T47D (cell line): ENCODE data around the gene HYKK.
"Not testable (repeated sequence)": the region's sequence is repeated elsewhere in the genome, so short reads cannot be mapped to it uniquely, and the experiment has no call there.

Experiments used
- DNase-seq, 2 experiments: peaks; one replicate each; pipeline versions ENCODE4 v3.0.0 to v3.0.0-alpha.2; 2011 to 2012; ENCODE audit warnings: low read depth in 1 of 2, low spot score in 1 of 2
- JUND ChIP-seq: IDR thresholded peaks from 2 replicates; pipeline ENCODE4 v1.6.1; 2012; ENCODE audit warnings: low read depth
- in situ Hi-C: cut with HindIII; loops from 2 replicates; pipeline ENCODE4 v1.10.0; 2016; ENCODE audit warnings: low sequenced_read_pairs, low pct_unique_long_range_greater_than_20kb

HYKK gene

DNA sequence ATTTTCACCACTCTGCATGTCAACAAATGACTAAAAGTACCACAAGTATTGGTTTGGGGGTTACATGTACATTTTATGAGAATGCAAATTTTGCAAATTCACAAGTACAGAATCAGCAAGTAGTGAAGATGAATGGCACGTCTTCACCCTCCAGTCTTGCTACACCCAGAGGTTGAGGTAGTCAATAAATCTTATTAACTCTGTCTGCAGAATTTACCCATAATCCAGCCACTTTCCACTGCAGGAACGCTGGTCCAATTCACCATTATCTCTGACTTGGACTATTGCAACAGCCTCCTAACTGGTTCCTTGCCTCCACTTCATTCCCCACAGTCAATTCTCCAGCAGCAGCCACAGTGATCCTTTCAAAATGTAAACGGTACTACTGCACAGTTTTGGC, 43.4 kb downstream of the HYKK start:
- no peak for TF ChIP-seq JUND
- DNase-seq = no peak
- in situ Hi-C loops = no loop called here

DNA sequence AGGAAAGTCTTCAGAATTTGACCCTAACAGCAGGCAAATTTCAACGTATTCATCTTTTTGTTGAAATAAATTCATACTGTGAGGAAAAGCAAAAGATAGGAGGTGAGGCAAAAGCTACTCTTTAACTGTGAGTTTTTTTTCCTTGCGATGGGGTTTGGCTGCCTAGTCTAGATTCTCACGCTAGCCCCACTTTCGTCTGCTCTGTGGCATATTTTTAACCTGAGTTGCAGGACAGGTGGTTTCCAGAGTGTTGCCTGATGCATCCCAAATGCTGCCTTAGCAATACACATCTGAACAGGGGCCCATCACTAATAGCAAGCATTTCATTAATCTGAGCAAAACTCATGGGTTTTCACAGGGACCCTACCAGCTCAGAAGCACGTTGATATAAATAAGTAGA, 44.5 kb downstream of the HYKK start:
- in situ Hi-C loops = no loop called here
- no peak for DNase-seq
- no peak for TF ChIP-seq JUND

DNA sequence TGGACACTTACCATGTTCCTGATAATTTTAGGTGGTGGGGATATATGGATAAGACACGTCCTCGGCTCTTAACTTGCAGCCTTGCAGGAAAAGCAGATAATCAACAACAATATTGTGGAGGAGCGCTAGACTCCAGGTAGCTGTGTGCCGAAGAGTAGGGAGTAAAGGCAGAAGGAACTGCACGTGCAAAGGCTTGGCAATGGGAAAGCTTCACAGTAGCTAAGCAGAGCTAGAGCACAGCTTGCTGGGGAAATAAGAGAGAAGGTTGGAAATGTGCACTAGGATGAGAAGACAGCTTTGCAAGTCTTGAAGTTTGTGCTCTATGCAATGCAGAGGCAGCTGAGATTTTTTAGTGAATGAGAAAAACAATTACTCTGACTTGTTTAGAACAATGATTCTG, 45.2 kb downstream of the HYKK start:
- no peak for TF ChIP-seq JUND
- peak in 1 of 2 experiments; percentile 18 for DNase-seq
- in situ Hi-C loops = no loop called here

DNA sequence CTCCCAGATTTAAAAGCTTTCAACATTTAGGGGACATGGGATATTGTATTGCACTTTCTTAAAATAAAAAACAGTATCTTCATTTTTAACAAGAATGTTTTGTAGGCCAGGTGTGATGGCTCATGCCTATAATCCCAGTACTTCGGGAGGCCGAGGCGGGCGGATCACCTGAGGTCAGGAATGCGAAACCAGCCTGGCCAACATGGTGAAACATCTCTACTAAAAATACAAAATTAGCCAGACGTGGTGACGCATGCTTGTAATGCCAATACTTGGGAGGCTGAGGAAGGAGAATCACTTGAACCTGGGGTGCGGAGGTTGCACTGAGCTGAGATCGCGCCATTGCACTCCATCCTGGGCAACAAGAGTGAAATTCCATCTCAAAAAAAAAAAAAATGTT, 52.8 kb downstream of the HYKK start:
- in situ Hi-C loops, DNase-seq: not testable (repeated sequence)

DNA sequence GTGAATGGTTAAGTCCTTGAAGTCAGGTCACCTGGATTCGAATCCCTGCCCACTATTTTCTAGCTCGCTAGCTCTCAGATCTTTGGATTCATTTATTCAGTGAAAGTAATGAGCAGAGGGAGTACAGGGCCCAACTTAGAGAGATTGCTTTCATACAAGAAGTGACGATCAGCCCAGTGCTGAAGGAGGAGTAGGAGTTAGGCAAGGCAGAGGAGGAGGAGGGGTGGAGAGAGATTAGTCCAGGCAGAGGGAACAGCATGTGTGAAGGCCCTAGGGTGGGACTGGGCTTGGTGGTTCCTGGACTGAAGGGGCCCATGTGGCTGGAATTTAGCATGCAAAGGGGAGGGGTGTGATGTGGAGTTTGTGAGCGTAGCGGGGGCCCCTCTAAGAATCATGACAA, 54.1 kb downstream of the HYKK start:
- DNase-seq = no peak
- in situ Hi-C loops = no loop called here
- TF ChIP-seq JUND = no peak

DNA sequence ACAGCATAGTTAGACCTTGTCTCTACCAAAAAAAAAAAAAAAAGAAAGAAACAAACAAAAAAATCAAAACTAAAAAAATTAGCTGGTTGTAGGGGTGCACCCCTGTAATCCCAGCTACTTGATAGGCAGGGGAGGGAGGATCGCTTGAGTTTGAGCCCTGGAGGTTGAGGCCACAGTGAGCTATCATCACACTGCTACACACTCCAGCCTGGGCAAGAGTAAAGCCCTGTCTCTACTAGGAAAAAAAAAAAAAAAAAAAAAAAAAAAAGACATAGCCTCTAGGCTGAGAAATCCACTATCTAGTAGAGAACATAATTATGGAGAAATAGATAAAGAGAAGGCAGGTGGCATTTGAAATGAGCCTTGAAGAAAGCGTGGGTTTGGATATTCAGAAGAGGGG, 55.7 kb downstream of the HYKK start:
- no peak for TF ChIP-seq JUND
- no peak for DNase-seq
- in situ Hi-C loops = no loop called here

DNA sequence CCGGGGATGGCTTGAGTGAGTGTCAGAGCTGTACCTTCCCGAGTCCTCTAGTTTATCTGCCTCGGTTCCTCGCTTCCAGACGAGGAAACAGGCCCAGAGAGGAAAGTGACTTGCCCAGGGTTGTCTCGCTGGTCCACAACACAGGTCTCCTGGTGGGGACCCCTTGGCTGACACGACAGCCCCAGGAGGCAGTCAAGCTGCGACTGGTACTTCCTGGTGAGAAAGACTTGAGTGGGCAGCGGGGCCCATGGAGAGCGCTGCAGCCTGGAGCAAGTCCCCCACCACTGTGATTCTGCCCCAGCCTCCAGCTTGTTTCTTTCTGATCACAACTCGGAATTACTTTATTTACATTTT, 57.3 kb downstream of the HYKK start:
- in situ Hi-C loops = no loop called here
- no peak for DNase-seq
- no peak for TF ChIP-seq JUND

DNA sequence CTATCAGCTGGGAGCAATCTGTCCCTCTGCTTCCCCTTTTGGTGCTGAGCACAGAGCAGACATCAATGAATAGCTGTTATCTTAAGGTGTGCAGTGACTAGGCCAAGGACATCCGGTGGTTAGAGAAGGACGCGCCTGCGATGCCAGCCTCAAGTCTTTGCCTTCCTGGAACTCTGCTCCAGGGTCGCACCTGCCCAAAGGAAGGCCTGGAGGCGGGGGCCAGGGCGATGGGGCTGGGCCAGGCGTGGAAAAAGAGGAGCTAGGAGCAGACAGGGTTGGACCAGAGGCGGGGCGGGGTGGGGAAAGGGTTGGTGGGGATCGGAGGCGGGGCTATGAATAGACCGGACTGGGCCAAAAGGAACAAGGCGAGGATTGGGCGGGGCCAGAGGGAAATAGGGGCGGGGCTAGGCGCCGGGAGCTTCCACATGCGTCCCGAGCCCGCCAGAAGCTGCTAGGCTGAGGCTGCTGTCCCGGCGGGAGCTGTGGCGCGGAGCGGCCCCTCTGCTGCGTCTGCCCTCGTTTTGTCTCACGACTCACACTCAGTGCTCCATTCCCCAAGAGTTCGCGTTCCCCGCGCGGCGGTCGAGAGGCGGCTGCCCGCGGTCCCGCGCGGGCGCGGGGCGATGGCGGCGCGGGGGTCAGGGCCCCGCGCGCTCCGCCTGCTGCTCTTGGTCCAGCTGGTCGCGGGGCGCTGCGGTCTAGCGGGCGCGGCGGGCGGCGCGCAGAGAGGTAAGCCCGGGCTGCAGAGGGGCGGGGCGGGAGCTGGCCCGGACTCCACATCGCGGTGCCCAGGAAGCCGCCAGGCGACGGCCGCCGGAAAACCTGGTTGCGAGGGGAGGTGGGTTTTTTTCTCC, 57.9 kb downstream of the HYKK start, which contains the start of gene CHRNA5:
TSS of gene CHRNA5 (plus strand) at position 424 of the 854 bp plus-strand sequence. CDS start at position 624, 200 bp downstream.
- in situ Hi-C loops = no loop called here
- TF ChIP-seq JUND = no peak
- DNase-seq = peak; percentile 78 to 92

DNA sequence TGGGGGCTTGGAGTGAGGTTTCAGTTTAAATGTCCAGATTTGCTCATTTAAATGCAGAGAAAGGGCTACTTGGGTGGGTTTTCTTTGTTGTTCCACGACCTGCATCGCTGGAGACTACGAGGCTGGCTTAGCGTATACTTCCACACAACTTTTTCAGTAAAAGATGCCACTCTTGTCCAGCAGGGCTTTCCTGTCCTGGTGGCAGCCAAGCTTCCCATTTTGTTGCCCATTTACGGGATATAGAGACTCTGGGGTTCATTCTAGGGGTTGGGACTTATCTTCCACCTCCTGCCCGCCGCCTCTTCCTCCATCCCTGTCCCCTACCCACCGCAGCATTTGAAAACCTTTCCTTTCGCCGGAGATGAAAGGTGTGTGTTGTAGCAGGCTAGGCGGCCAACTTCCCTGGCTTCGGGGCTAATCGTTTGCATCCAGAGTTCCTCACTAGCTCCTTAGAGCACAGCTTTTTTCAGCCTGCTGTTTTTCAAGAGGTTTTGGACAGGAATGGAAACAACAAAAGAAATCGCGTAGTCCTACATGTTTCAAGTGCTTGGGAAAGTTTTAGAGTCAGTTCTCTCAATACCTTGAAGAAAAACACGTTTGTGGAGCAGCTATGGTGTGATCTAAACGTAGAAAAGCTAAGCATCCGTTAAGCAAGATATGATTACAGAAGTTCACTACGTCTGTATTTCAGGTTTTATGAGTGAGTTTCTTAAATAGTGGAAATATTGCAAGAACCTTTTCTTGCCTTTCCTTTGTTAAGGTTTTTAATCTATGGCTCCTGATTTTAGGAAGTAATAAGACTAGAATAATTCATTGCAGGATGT, 58.8 kb downstream of the HYKK start:
- DNase-seq = peak in 1 of 2 experiments; percentile 60
- TF ChIP-seq JUND = no peak
- in situ Hi-C loops = no loop called here

DNA sequence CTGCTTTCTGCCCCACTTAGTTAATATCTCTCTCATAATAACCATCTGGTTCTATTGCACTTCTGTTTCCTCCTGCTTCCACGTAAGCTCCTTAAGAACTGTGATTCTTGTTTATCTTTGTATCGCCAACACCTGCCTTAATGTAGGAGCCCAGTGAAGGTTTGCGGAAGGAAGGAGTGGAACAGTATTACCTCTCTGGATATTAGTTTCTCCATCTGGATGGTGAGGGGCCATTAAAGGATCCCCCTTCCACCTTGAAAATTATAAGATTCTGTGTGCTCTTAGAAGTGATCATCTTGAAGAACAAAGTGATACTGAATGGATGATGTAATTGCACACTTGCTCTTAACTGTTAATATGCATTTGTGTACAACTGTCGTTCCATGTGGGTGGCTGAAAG, 60.2 kb downstream of the HYKK start:
- in situ Hi-C loops = no loop called here
- peak in 1 of 2 experiments; percentile 30 for DNase-seq
- TF ChIP-seq JUND = no peak

DNA sequence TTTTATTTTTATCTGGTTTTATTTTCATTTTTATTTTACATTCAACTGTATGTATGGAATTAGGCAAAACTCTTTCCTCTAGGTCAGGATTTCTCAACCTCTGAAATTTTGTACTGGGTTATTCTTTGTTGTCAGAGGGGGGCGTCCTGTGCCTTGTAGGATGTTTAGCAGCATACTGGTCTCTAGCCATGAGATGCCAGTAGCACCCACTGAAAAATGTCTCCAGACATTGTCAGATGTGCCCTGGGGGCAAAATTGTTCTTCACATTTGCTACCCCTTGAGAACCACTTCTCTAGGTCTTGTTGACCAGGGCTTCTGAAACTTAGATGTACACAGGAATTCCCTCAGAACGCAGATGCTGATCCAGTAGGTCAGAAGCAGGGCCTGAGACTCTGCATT, 63.3 kb downstream of the HYKK start:
- DNase-seq = peak in 1 of 2 experiments; percentile 30
- in situ Hi-C loops = no loop called here

DNA sequence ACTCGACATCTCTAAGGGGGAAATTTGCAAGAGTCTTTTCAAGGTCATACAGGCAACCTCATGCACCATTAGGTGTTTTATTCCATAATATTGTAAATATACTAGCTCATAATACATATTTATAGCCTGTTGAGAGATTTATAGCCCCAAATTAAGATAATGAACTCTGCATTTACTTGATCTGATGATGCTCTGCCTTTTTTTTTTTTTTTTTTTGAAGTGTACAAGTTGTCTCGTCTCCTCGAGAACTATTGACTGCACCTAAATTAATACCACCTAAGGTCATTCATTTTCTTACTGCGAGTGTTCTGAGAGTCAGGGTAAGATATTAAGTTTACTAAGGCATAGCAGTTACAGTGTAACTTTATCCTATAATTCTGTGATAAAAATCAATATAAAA, 64.0 kb downstream of the HYKK start:
- TF ChIP-seq JUND = no peak
- no peak for DNase-seq
- in situ Hi-C loops = no loop called here

More for the DNA sequence above, 63.3 kb downstream of the HYKK start:
- no peak for TF ChIP-seq JUND

DNA sequence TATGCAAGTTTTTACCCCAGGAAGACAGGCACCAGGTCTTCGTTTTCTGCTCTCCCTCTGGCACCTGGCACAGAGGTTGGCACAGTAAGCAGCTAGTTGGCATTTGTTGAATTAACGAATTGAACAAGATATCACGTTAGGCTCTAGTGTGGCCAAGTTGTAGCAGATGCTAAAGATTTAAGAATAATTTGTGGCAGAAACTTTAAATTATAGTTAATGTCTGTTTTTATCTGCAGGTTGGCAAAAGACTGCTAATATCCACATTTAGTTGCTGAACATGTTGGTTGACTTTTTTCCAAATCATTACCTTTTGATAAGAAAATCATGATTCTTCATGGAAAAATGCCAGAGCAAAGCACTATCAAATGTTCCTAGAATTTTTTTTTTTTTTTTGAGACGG, 66.0 kb downstream of the HYKK start:
- in situ Hi-C loops = no loop called here
- no peak for TF ChIP-seq JUND
- no peak for DNase-seq
